Liver (tissue), 9 donors: ENCODE measurements around the gene MTM1. TPM values are rescaled to one million over a fixed set of nuclear protein-coding genes. Genes with fewer than 3 reads are reported as not detected.

ENCODE experiments used
- DNase-seq: peaks from one replicate; pipeline ENCODE4 v3.0.0-alpha.2; 2017; ENCODE audit warnings: low spot score
- H3K27ac ChIP-seq, 2 donors: one replicate each; pipeline ENCODE4 v1.7.0; 2013; ENCODE audit warnings: inconsistent platforms in 2 of 2, low read length in 2 of 2, control low read depth in 1 of 2, low read depth in 1 of 2, mild to moderate bottlenecking in 1 of 2
- H3K27me3 ChIP-seq, 4 donors: one replicate each; pipeline versions ENCODE4 v1.6.1 to v1.7.0; 2013; ENCODE audit warnings: low read length in 3 of 4, inconsistent platforms in 1 of 4, mild to moderate bottlenecking in 1 of 4, moderate library complexity in 1 of 4; ENCODE audit not compliant: control insufficient read depth in 4 of 4, insufficient read depth in 4 of 4
- H3K36me3 ChIP-seq, 4 donors: one replicate each; pipeline versions ENCODE4 v1.6.1 to v1.7.0; 2013; ENCODE audit warnings: low read length in 3 of 4, mild to moderate bottlenecking in 3 of 4, low read depth in 1 of 4, moderate library complexity in 1 of 4; ENCODE audit not compliant: control insufficient read depth in 4 of 4, insufficient read depth in 3 of 4
- H3K4me1 ChIP-seq, 4 donors: one replicate each; pipeline versions ENCODE4 v1.6.1 to v1.7.0; 2013; ENCODE audit warnings: low read length in 3 of 4, mild to moderate bottlenecking in 3 of 4, moderate library complexity in 1 of 4; ENCODE audit not compliant: control insufficient read depth in 4 of 4, insufficient read depth in 4 of 4
- H3K4me3 ChIP-seq, 3 donors: one replicate each; pipeline versions ENCODE4 v1.6.1 to v1.7.0; 2013; ENCODE audit warnings: low read length in 3 of 3, control low read depth in 1 of 3, low read depth in 1 of 3, mild to moderate bottlenecking in 1 of 3
- H3K9ac ChIP-seq, 2 donors: one replicate each; pipeline ENCODE4 v1.7.0; 2013; ENCODE audit warnings: low read length in 2 of 2, mild to moderate bottlenecking in 2 of 2, moderate library complexity in 2 of 2, control low read depth in 1 of 2, low read depth in 1 of 2
- H3K9me3 ChIP-seq, 4 donors: one replicate each; pipeline versions ENCODE4 v1.6.1 to v1.7.0; 2013; ENCODE audit warnings: low read length in 3 of 4; ENCODE audit not compliant: control insufficient read depth in 4 of 4
- ATF3 ChIP-seq: IDR thresholded peaks from 2 replicates; pipeline ENCODE4 v1.6.1; 2016; ENCODE audit warnings: antibody characterized with exemption
- FOXA1 ChIP-seq: IDR thresholded peaks from 2 replicates; pipeline ENCODE4 v1.6.1; 2016; ENCODE audit warnings: antibody characterized with exemption
- FOXA2 ChIP-seq: IDR thresholded peaks from 2 replicates; pipeline ENCODE4 v1.6.1; 2016; ENCODE audit warnings: antibody characterized with exemption
- GABPA ChIP-seq, 2 donors: IDR thresholded peaks in 1 of 2; conservative IDR thresholded peaks in 1 of 2; 2 replicates each; pipeline ENCODE4 v1.6.1; 2016; ENCODE audit warnings: antibody characterized with exemption in 2 of 2, mild to moderate bottlenecking in 1 of 2, moderate library complexity in 1 of 2
- HNF4A ChIP-seq, 2 donors: conservative IDR thresholded peaks; 2 replicates each; pipeline ENCODE4 v1.6.1; 2016; ENCODE audit warnings: antibody characterized with exemption in 2 of 2, mild to moderate bottlenecking in 2 of 2
- HNF4G ChIP-seq: IDR thresholded peaks from 2 replicates; pipeline ENCODE4 v1.6.1; 2016; ENCODE audit warnings: antibody characterized with exemption
- JUND ChIP-seq, 2 donors: IDR thresholded peaks; 2 replicates each; pipeline ENCODE4 v1.6.1; 2016; ENCODE audit warnings: antibody characterized with exemption in 2 of 2
- NR2F2 ChIP-seq: IDR thresholded peaks from 2 replicates; pipeline ENCODE4 v1.6.1; 2016; ENCODE audit warnings: antibody characterized with exemption
- RAD21 ChIP-seq, 2 donors: IDR thresholded peaks; 2 replicates each; pipeline ENCODE4 v1.6.1; 2016; ENCODE audit warnings: antibody characterized with exemption in 2 of 2, mild to moderate bottlenecking in 2 of 2
- RXRA ChIP-seq, 2 donors: IDR thresholded peaks; 2 replicates each; pipeline ENCODE4 v1.6.1; 2017 to 2018; ENCODE audit warnings: antibody characterized with exemption in 2 of 2, mild to moderate bottlenecking in 1 of 2
- SP1 ChIP-seq: IDR thresholded peaks from 2 replicates; pipeline ENCODE4 v1.6.1; 2018; ENCODE audit warnings: antibody characterized with exemption, mild to moderate bottlenecking
- TAF1 ChIP-seq: conservative IDR thresholded peaks from 2 replicates; pipeline ENCODE4 v1.6.1; 2016; ENCODE audit warnings: antibody characterized with exemption, mild to moderate bottlenecking
- YY1 ChIP-seq: IDR thresholded peaks from 2 replicates; pipeline ENCODE4 v1.6.1; 2016; ENCODE audit warnings: antibody characterized with exemption, mild to moderate bottlenecking
- ZBTB33 ChIP-seq: IDR thresholded peaks from 2 replicates; pipeline ENCODE4 v1.6.1; 2016; ENCODE audit warnings: antibody characterized with exemption
- WGBS: extraction: QIAGEN DNeasy Blood & Tissue Kit; methylation state at CpG from one replicate; pipeline ENCODE4 v1.1.7; 2013; 5-methylcytosine and 5-hydroxymethylcytosine counted together
- polyA plus RNA-seq, 2 donors: library from polyadenylated mRNA; stranded (reverse) in 1 of 2; unstranded in 1 of 2; fragments of 200-250 nt in 1 of 2; fragments of >200 nt in 1 of 2; fragmentation: Nextera tagmentation in 1 of 2; extraction: Ambion mirVana in 1 of 2; gene quantifications; one replicate each; pipeline versions ENCODE4 v1.2.1 to v1.2.3, GENCODE V29; 2013 to 2015
- total RNA-seq, 2 donors: library from RNA; depleted of rRNA; stranded (reverse); fragments of >200 nt; gene quantifications; one replicate each; pipeline ENCODE4 v1.2.3, GENCODE V29; 2014
- TF ChIP-seq, protein P1 (sequence below): IDR thresholded peaks from 2 replicates; pipeline ENCODE4 v1.6.1; 2016; ENCODE audit warnings: antibody characterized with exemption, mild to moderate bottlenecking
- TF ChIP-seq, protein P2 (sequence below): fragments of 150-350 bp; IDR thresholded peaks from 2 replicates; pipeline ENCODE4 v1.5.1; 2017; ENCODE audit warnings: improper control_type of control experiment, low read depth, low read length; ENCODE audit not compliant: missing input control
- TF ChIP-seq, protein P3 (sequence below): IDR thresholded peaks from 2 replicates; pipeline ENCODE4 v1.6.1; 2016; ENCODE audit warnings: antibody characterized with exemption
- donor health status: healthy.
- donor health status: healthy.
- donor health status: healthy.
- donor health status: healthy.
- donor health status: healthy.

MTM1 gene
- total and polyA plus RNA-seq, 4 donors = 5.9 to 21.2 (median 11.4) TPM

DNA sequence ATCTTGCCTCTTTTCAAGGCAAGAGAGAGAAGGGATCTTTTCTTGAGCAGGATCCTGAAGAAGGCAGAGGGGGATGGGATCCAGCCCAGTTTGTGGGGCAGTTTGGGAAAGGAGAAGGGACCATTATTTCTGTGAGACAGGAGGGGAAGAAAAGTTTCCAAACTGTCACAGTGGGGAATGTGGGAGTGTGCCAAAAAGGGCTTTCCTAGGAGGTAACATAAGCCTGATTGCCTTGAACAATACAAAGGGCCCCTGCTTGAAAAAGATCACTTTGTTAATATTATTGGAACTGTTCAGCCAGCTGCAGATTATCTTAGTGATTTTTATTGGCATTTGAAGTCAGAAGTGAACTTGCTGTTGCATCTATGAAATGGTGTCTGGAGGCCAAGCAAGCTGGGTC, 55.2 kb downstream of the MTM1 start:
- Histone ChIP-seq H3K9me3 (no peaks in the 10 kb centered on the region), H3K27ac (no peak overlapping the region), H3K4me3 (no peak overlapping the region), H3K36me3 (peaks cover 0 to 23% (median 15%) of the 10 kb centered on the region in 4 donors), H3K9ac (no peak overlapping the region), H3K27me3 (no peaks in the 10 kb centered on the region), H3K4me1 (no peaks in the 10 kb centered on the region)
- TF ChIP-seq, protein P1, sequence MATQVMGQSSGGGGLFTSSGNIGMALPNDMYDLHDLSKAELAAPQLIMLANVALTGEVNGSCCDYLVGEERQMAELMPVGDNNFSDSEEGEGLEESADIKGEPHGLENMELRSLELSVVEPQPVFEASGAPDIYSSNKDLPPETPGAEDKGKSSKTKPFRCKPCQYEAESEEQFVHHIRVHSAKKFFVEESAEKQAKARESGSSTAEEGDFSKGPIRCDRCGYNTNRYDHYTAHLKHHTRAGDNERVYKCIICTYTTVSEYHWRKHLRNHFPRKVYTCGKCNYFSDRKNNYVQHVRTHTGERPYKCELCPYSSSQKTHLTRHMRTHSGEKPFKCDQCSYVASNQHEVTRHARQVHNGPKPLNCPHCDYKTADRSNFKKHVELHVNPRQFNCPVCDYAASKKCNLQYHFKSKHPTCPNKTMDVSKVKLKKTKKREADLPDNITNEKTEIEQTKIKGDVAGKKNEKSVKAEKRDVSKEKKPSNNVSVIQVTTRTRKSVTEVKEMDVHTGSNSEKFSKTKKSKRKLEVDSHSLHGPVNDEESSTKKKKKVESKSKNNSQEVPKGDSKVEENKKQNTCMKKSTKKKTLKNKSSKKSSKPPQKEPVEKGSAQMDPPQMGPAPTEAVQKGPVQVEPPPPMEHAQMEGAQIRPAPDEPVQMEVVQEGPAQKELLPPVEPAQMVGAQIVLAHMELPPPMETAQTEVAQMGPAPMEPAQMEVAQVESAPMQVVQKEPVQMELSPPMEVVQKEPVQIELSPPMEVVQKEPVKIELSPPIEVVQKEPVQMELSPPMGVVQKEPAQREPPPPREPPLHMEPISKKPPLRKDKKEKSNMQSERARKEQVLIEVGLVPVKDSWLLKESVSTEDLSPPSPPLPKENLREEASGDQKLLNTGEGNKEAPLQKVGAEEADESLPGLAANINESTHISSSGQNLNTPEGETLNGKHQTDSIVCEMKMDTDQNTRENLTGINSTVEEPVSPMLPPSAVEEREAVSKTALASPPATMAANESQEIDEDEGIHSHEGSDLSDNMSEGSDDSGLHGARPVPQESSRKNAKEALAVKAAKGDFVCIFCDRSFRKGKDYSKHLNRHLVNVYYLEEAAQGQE = no peak
- no peak for TF ChIP-seq NR2F2
- TF ChIP-seq HNF4G = no peak
- no peak for TF ChIP-seq GABPA (IDR thresholded peaks at IDR 0.05 in 1 of 2, conservative IDR thresholded peaks at IDR 0.05 in 1 of 2)
- TF ChIP-seq, protein P2, sequence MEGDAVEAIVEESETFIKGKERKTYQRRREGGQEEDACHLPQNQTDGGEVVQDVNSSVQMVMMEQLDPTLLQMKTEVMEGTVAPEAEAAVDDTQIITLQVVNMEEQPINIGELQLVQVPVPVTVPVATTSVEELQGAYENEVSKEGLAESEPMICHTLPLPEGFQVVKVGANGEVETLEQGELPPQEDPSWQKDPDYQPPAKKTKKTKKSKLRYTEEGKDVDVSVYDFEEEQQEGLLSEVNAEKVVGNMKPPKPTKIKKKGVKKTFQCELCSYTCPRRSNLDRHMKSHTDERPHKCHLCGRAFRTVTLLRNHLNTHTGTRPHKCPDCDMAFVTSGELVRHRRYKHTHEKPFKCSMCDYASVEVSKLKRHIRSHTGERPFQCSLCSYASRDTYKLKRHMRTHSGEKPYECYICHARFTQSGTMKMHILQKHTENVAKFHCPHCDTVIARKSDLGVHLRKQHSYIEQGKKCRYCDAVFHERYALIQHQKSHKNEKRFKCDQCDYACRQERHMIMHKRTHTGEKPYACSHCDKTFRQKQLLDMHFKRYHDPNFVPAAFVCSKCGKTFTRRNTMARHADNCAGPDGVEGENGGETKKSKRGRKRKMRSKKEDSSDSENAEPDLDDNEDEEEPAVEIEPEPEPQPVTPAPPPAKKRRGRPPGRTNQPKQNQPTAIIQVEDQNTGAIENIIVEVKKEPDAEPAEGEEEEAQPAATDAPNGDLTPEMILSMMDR = no peak
- TF ChIP-seq JUND (IDR thresholded peaks at IDR 0.05) = no peak
- no peak for TF ChIP-seq ATF3
- no peak for TF ChIP-seq RXRA (IDR thresholded peaks at IDR 0.05)
- no peak for TF ChIP-seq SP1
- no peak for TF ChIP-seq FOXA1
- TF ChIP-seq TAF1 = no peak
- TF ChIP-seq YY1 = no peak
- no peak for TF ChIP-seq FOXA2
- TF ChIP-seq HNF4A (conservative IDR thresholded peaks at IDR 0.05) = no peak
- TF ChIP-seq, protein P3, sequence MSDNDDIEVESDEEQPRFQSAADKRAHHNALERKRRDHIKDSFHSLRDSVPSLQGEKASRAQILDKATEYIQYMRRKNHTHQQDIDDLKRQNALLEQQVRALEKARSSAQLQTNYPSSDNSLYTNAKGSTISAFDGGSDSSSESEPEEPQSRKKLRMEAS = no peak
- TF ChIP-seq ZBTB33 = no peak
- DNase-seq = no peak

GRCh38 chrX:150625097-150625496, 56.7 kb downstream of the MTM1 start:
- Histone ChIP-seq H3K27ac (no peak overlapping the region), H3K4me3 (no peak overlapping the region), H3K4me1 (no peaks in the 10 kb centered on the region), H3K27me3 (no peaks in the 10 kb centered on the region), H3K9ac (no peak overlapping the region), H3K36me3 (peaks cover 0 to 27% (median 17%) of the 10 kb centered on the region in 4 donors), H3K9me3 (no peaks in the 10 kb centered on the region)
- WGBS = 96% methylated on average over 6 of the region's 6 CpGs
- DNase-seq = no peak
- no peak for TF ChIP-seq RAD21 (IDR thresholded peaks at IDR 0.05)
- TF ChIP-seq GABPA (IDR thresholded peaks at IDR 0.05 in 1 of 2, conservative IDR thresholded peaks at IDR 0.05 in 1 of 2) = no peak
- TF ChIP-seq, protein P3 = no peak
- TF ChIP-seq YY1 = no peak
- TF ChIP-seq JUND (IDR thresholded peaks at IDR 0.05) = no peak
- no peak for TF ChIP-seq NR2F2
- no peak for TF ChIP-seq SP1
- TF ChIP-seq ZBTB33 = no peak
- TF ChIP-seq, protein P1 = no peak
- TF ChIP-seq HNF4G = no peak
- TF ChIP-seq ATF3 = no peak
- no peak for TF ChIP-seq HNF4A (conservative IDR thresholded peaks at IDR 0.05)
- no peak for TF ChIP-seq TAF1
